Activated CD4-positive, alpha-beta T cell treated with anti-CD3 and anti-CD28 coated beads, Interleukin-2, amount 50 U/mL, for 1 hour (primary cell): ENCODE results near the gene HBA2.
"Not testable (repeated sequence)": the region's sequence is repeated elsewhere in the genome, so short reads cannot be mapped to it uniquely, and the experiment has no call there.

Experiments
- DNase-seq: peaks from one replicate; pipeline ENCODE4 v3.0.0-alpha.2; 2020

HBA2 gene

DNA sequence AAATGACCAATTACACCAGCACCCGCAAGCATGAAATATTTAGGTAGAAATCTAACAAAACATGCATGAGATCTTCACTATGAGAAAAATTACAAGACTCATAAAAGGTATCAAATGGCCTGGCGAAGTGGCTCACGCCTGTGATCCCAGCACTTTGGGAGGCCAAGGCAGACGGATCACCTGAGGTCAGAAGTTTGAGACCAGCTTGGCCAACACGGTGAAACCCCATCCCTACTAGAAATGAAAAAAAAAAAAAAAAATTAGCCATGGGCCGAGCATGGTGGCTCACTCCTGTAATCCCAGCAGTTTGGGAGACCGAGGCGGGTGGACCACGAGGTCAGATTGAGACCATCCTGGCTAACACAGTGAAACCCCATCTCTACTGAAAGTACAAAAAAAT, 31.4 kb downstream of the HBA2 start:
- not testable (repeated sequence) for DNase-seq

DNA sequence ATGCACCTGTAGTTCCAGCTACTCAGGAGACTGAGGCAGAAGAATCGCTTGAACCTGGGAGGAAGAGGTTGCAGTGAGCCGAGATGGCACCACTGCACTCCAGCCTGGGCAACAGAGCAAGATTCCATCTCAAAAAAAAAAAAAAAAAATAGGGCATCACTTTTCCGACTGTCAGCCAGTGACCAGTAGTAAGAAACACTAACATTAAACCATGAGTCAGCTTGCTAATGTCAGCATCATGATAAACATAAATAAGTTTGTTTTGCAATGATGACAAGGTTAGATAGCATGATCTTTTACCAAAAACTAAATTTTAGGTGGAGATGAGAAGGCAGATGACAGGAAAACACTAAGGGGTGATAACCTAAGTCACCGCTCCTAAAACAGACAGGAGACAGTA, 36.7 kb downstream of the HBA2 start:
- not testable (repeated sequence) for DNase-seq

GRCh38 chr16:211631-212180, 39.0 kb downstream of the HBA2 start:
- DNase-seq = not testable (repeated sequence)

- no peak for DNase-seq
These were observed 40.3 kb downstream of the HBA2 start for GRCh38 chr16:212999-213398.

- DNase-seq = no peak
These were observed 47.3 kb downstream of the HBA2 start for GRCh38 chr16:220021-220420.
